ENCODE data around the gene HRAS. TPM values are rescaled to one million over a fixed set of nuclear protein-coding genes. Genes with fewer than 3 reads are reported as not detected.

Gene HRAS
- total RNA-seq, 2 donors from 2014 or later = 64.8 to 68.2 TPM

DNA sequence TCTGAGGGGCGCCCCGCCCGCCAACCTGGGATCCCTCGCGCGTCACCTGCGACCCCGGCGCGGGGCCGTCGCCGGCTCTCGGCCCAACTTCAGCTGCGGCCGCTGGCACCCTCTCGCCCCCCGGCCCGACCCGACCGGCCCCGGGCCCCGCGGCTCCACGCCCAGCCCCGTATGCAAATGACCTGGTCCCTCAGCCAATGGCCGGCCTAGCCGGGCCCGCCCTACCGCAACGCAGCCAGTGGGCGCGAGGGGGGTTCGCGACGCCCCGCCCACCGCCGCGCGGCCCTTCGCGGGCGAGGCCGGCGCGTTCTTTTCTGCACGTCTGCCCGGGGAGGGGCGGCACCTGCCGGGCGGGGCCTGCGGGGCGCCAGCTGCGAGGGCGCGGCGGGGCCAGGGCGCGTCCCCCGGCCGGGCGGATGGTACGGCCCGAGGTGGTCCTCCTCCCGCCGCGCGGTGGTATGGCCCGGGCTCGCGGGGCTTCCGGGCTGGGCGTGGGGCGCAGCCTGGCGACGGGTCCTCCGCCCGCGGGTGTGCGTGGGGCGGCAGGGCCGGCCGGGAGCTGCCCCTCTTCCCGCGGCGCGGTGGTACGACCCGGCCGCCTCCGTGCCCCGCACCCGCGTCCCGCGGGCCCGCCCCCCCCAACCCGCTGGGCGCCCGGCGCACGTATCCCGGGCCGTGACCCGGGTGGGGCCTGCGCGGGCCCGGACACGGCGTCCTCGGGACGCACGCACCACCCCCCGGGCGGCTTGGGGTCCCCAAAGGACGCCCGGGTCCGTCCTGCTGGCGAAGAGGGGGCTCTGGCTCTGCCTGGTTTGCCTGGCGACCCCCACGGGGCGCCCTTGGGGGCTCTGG, 33.2 kb upstream of the HRAS start:
- Mint-ChIP-seq H3K27me3 (ENCODE audit: insufficient read depth) (peaks cover 23% of the 10 kb centered on the region), H3K36me3 (ENCODE audit: low read depth) (peaks cover 8% of the 10 kb centered on the region), H3K9me3 (no peaks in the 10 kb centered on the region), H3K4me1 (peaks cover 2% of the 10 kb centered on the region), H3K4me3 (peak overlapping the region; percentile 66), H3K27ac (no peak overlapping the region)
- peak overlapping the region; percentile 11 for H3K9ac ChIP-seq (ENCODE audit: extremely low read depth, low read length, poor library complexity, severe bottlenecking)
- no peaks in the 10 kb centered on the region for H3K36me3 ChIP-seq (ENCODE audit: control insufficient read depth, insufficient read depth, low read length)
- peak; percentile 97 for DNase-seq
- WGBS, 2 experiments (ENCODE audit: insufficient coverage in 1 of 2, insufficient read length in 1 of 2) = 2 to 4% methylated on average over 47 to 123 of the region's 123 CpGs
- H3K9me3 ChIP-seq (ENCODE audit: control insufficient read depth, low read length) = no peaks in the 10 kb centered on the region
- TF ChIP-seq, protein P1, sequence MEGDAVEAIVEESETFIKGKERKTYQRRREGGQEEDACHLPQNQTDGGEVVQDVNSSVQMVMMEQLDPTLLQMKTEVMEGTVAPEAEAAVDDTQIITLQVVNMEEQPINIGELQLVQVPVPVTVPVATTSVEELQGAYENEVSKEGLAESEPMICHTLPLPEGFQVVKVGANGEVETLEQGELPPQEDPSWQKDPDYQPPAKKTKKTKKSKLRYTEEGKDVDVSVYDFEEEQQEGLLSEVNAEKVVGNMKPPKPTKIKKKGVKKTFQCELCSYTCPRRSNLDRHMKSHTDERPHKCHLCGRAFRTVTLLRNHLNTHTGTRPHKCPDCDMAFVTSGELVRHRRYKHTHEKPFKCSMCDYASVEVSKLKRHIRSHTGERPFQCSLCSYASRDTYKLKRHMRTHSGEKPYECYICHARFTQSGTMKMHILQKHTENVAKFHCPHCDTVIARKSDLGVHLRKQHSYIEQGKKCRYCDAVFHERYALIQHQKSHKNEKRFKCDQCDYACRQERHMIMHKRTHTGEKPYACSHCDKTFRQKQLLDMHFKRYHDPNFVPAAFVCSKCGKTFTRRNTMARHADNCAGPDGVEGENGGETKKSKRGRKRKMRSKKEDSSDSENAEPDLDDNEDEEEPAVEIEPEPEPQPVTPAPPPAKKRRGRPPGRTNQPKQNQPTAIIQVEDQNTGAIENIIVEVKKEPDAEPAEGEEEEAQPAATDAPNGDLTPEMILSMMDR (conservative IDR thresholded peaks at IDR 0.05) = no peak
- H3K4me1 ChIP-seq (ENCODE audit: control insufficient read depth, insufficient read depth, low read length) = peaks cover 3% of the 10 kb centered on the region
- H3K27me3 ChIP-seq (ENCODE audit: control insufficient read depth, insufficient read depth, low read length, poor library complexity, severe bottlenecking) = no peaks in the 10 kb centered on the region
- no peak overlapping the region for H3K27ac ChIP-seq (ENCODE audit: low read depth, low read length)
- H3K4me3 ChIP-seq (ENCODE audit: low read length) = peak overlapping the region; percentile 79

DNA sequence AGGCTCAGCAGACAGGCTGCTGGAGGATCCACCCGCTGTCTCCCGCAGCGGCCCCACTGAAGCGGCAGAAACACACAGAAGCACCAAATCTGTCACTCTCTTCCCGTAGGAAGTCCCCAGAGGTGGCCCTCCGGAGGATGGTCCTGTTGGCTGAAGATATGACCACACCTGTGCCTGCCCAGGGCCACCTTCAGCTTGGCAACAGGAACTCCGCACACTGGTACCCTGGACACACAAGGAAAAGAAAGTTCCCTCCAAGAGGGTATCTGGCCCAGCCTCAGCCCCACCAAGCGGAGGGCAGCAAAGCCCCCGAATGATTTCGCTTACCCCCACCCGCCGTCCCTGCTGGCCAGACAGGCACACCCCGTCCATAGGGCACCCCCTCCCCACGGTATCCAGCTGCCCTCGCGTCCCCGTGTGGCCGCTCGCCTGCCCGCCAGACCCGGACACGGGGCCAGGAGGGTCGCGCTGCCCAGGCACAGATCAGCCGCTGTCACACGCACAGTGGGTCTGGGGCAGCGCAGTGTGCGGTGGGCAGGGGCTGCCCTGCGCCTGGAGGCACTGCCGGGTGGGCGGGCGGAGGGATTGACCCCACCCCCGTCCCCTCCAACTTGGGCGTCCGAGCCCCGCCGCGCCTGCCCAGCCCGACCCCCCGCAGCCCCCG, 32.4 kb upstream of the HRAS start:
- Histone ChIP-seq H3K9me3 (ENCODE audit: control insufficient read depth, low read length) (no peaks in the 10 kb centered on the region), H3K4me3 (ENCODE audit: low read length) (peak overlapping the region; percentile 79), H3K4me1 (ENCODE audit: control insufficient read depth, insufficient read depth, low read length) (peaks cover 3% of the 10 kb centered on the region), H3K9ac (ENCODE audit: extremely low read depth, low read length, poor library complexity, severe bottlenecking) (no peak overlapping the region), H3K27ac (ENCODE audit: low read depth, low read length) (no peak overlapping the region), H3K36me3 (ENCODE audit: control insufficient read depth, insufficient read depth, low read length) (peaks cover 2% of the 10 kb centered on the region), H3K27me3 (ENCODE audit: control insufficient read depth, insufficient read depth, low read length, poor library complexity, severe bottlenecking) (no peaks in the 10 kb centered on the region)
- TF ChIP-seq, protein P1 (conservative IDR thresholded peaks at IDR 0.05) = no peak
- 23 to 38% methylated on average over 23 to 41 of the region's 41 CpGs for WGBS, 2 experiments (ENCODE audit: insufficient coverage in 1 of 2, insufficient read length in 1 of 2)
- H3K36me3 Mint-ChIP-seq (ENCODE audit: low read depth) = peaks cover 10% of the 10 kb centered on the region
- no peak for DNase-seq
- H3K27ac Mint-ChIP-seq = no peak overlapping the region
- H3K4me3 Mint-ChIP-seq = peak overlapping the region; percentile 66
- H3K27me3 Mint-ChIP-seq (ENCODE audit: insufficient read depth) = peaks cover 15% of the 10 kb centered on the region
- H3K9me3 Mint-ChIP-seq = no peaks in the 10 kb centered on the region
- peaks cover 2% of the 10 kb centered on the region for H3K4me1 Mint-ChIP-seq

- DNase-seq = peak; percentile 47
- H3K4me1 Mint-ChIP-seq = peaks cover 2% of the 10 kb centered on the region
- H3K27me3 Mint-ChIP-seq (ENCODE audit: insufficient read depth) = peaks cover 15% of the 10 kb centered on the region
- Histone ChIP-seq H3K27me3 (ENCODE audit: control insufficient read depth, insufficient read depth, low read length, poor library complexity, severe bottlenecking) (no peaks in the 10 kb centered on the region), H3K27ac (ENCODE audit: low read depth, low read length) (no peak overlapping the region), H3K9me3 (ENCODE audit: control insufficient read depth, low read length) (no peaks in the 10 kb centered on the region), H3K4me1 (ENCODE audit: control insufficient read depth, insufficient read depth, low read length) (peaks cover 6% of the 10 kb centered on the region), H3K36me3 (ENCODE audit: control insufficient read depth, insufficient read depth, low read length) (peaks cover 8% of the 10 kb centered on the region), H3K9ac (ENCODE audit: extremely low read depth, low read length, poor library complexity, severe bottlenecking) (no peak overlapping the region), H3K4me3 (ENCODE audit: low read length) (peak overlapping the region; percentile 79)
- H3K27ac Mint-ChIP-seq = no peak overlapping the region
- peak overlapping the region; percentile 66 for H3K4me3 Mint-ChIP-seq
- TF ChIP-seq, protein P1 (conservative IDR thresholded peaks at IDR 0.05) = no peak
- no peaks in the 10 kb centered on the region for H3K9me3 Mint-ChIP-seq
- peaks cover 10% of the 10 kb centered on the region for H3K36me3 Mint-ChIP-seq (ENCODE audit: low read depth)
- 89 to 95% methylated on average over 10 to 18 of the region's 18 CpGs for WGBS, 2 experiments (ENCODE audit: insufficient coverage in 1 of 2, insufficient read length in 1 of 2)
Observed at GRCh38 chr11:567011-567628, 31.7 kb upstream of the HRAS start.
